ENCODE data around the gene PBX4. TPM values are rescaled to one million over a fixed set of nuclear protein-coding genes. Genes with fewer than 3 reads are reported as not detected.
"Not testable (repeated sequence)": the region's sequence is repeated elsewhere in the genome, so short reads cannot be mapped to it uniquely, and the experiment has no call there.

The PBX4 gene
- total RNA-seq, 1 donor from 2014 or later = 56.1 TPM

DNA sequence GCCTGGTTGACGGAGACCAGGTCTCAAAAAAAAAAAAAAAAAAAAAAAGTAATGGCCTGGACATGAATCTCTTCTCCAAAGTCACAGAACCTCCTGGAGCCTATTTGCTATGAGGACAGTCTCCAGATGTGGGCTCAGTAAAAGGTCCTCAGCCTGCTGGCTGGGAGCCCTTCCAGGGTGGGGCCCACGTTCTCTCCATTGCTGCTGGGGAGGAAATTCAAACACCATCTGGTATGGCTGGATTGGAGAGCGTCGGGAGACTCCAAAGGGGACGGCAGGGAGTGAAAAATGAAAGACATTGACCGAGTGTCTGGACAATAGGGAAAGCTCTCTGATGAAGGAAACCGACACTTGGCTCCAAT is 1.3 kb upstream of the PBX4 start:
- peaks cover 14% of the 10 kb centered on the region for H3K27me3 Mint-ChIP-seq (ENCODE audit: unreplicated experiment)
- no peak overlapping the region for H3K27ac Mint-ChIP-seq (ENCODE audit: unreplicated experiment)
- no peak for DNase-seq
- H3K9me3 Mint-ChIP-seq (ENCODE audit: unreplicated experiment) = peaks cover 21% of the 10 kb centered on the region
- peaks cover 34% of the 10 kb centered on the region for H3K4me1 Mint-ChIP-seq (ENCODE audit: low read depth, unreplicated experiment)
- peak overlapping the region; percentile 34 for H3K4me3 Mint-ChIP-seq (ENCODE audit: unreplicated experiment)
- TF ChIP-seq, protein P1, sequence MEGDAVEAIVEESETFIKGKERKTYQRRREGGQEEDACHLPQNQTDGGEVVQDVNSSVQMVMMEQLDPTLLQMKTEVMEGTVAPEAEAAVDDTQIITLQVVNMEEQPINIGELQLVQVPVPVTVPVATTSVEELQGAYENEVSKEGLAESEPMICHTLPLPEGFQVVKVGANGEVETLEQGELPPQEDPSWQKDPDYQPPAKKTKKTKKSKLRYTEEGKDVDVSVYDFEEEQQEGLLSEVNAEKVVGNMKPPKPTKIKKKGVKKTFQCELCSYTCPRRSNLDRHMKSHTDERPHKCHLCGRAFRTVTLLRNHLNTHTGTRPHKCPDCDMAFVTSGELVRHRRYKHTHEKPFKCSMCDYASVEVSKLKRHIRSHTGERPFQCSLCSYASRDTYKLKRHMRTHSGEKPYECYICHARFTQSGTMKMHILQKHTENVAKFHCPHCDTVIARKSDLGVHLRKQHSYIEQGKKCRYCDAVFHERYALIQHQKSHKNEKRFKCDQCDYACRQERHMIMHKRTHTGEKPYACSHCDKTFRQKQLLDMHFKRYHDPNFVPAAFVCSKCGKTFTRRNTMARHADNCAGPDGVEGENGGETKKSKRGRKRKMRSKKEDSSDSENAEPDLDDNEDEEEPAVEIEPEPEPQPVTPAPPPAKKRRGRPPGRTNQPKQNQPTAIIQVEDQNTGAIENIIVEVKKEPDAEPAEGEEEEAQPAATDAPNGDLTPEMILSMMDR (IDR thresholded peaks at IDR 0.05; ENCODE audit: partially characterized antibody, unreplicated experiment) = no peak
- no peaks in the 10 kb centered on the region for H3K36me3 Mint-ChIP-seq (ENCODE audit: unreplicated experiment)

DNA sequence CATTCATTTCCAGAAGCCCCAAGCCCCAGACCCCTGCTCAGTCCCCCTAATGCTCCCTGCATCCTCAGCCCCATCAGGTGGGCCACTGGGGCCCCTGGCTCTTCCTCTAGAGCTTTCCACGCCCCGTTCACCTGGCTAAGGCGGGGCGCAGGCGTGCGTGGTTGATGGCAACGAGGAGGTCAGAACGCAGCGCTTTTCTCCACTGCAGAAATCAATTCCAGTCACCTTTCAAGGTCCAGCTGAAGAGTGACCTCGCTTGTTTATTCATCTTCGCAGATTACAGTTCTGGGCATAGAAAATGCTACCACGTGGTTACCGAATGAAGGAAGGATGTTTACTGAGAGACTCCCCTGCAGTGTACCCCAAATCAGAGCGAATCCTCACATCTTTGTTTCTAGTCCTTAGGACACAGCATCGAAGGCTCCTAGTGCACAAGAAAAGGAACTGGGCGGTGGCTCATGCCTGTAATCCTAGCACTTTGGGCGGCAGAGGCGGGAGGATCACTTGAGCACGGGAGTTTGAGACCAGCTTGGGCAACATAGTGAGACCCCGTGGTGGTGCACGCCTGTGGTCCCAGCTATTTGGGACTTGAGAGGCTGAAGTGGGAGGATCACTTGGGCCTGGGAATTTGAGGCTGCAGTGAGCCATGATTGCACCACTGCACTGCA is 828 bp upstream of the PBX4 start:
- peak overlapping the region; percentile 95 for H3K27ac Mint-ChIP-seq (ENCODE audit: unreplicated experiment)
- peaks cover 31% of the 10 kb centered on the region for H3K4me1 Mint-ChIP-seq (ENCODE audit: low read depth, unreplicated experiment)
- H3K9me3 Mint-ChIP-seq (ENCODE audit: unreplicated experiment) = peaks cover 21% of the 10 kb centered on the region
- TF ChIP-seq, protein P1 (IDR thresholded peaks at IDR 0.05; ENCODE audit: partially characterized antibody, unreplicated experiment) = no peak
- H3K36me3 Mint-ChIP-seq (ENCODE audit: unreplicated experiment) = no peaks in the 10 kb centered on the region
- peaks cover 14% of the 10 kb centered on the region for H3K27me3 Mint-ChIP-seq (ENCODE audit: unreplicated experiment)
- peak overlapping the region; percentile 85 for H3K4me3 Mint-ChIP-seq (ENCODE audit: unreplicated experiment)
- DNase-seq = no peak

DNA sequence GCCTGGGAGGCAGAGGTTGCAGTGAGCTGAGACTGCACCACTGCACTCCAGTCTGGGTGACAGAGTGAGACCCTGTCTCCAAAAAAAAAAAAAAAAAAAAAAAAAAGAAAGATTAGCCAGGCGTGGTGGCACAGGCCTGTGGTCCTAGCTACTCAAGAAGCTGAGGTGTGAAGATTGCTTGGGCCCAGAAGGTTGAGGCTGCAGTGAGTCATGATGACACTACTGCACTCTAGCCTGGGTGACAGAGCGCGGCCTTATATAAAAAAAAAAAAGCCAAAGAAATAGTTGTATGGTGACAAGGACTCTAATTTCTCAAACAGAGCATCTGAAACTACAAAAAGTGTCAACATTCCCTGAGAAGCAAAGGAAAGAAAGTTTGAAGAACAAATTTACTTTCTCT is 3.4 kb downstream of the PBX4 start:
- no peak overlapping the region for H3K27ac Mint-ChIP-seq (ENCODE audit: unreplicated experiment)
- peaks cover 14% of the 10 kb centered on the region for H3K27me3 Mint-ChIP-seq (ENCODE audit: unreplicated experiment)
- no peaks in the 10 kb centered on the region for H3K36me3 Mint-ChIP-seq (ENCODE audit: unreplicated experiment)
- no peak for DNase-seq
- peaks cover 29% of the 10 kb centered on the region for H3K4me1 Mint-ChIP-seq (ENCODE audit: low read depth, unreplicated experiment)
- H3K4me3 Mint-ChIP-seq (ENCODE audit: unreplicated experiment) = peak overlapping the region; percentile 71
- H3K9me3 Mint-ChIP-seq (ENCODE audit: unreplicated experiment) = peaks cover 14% of the 10 kb centered on the region
- TF ChIP-seq, protein P1 (IDR thresholded peaks at IDR 0.05; ENCODE audit: partially characterized antibody, unreplicated experiment) = no peak

DNA sequence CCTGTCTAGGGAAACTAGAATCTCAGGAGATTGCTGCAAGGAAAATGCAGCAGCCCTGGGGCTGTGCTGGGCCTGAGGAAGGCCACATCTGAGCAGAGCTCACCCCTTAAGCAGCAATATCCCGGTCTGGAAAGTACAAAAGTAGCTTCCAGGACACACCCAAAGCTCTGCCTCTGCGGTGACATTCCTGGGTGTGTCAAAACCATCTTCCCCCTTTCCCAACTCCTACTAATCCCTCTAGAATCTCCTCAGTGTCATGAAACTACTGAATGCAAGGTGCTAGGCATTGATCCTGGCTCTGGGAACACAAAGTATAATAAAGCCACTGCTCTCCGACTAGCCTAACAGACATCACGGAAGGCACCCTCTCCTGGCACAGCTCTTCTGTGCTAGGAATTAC is 5.0 kb downstream of the PBX4 start:
- no peak for DNase-seq
- H3K9me3 Mint-ChIP-seq (ENCODE audit: unreplicated experiment) = peaks cover 7% of the 10 kb centered on the region
- peaks cover 24% of the 10 kb centered on the region for H3K4me1 Mint-ChIP-seq (ENCODE audit: low read depth, unreplicated experiment)
- TF ChIP-seq, protein P1 (IDR thresholded peaks at IDR 0.05; ENCODE audit: partially characterized antibody, unreplicated experiment) = no peak
- peaks cover 10% of the 10 kb centered on the region for H3K27me3 Mint-ChIP-seq (ENCODE audit: unreplicated experiment)
- H3K4me3 Mint-ChIP-seq (ENCODE audit: unreplicated experiment) = peak overlapping the region; percentile 31
- no peaks in the 10 kb centered on the region for H3K36me3 Mint-ChIP-seq (ENCODE audit: unreplicated experiment)
- H3K27ac Mint-ChIP-seq (ENCODE audit: unreplicated experiment) = no peak overlapping the region

DNA sequence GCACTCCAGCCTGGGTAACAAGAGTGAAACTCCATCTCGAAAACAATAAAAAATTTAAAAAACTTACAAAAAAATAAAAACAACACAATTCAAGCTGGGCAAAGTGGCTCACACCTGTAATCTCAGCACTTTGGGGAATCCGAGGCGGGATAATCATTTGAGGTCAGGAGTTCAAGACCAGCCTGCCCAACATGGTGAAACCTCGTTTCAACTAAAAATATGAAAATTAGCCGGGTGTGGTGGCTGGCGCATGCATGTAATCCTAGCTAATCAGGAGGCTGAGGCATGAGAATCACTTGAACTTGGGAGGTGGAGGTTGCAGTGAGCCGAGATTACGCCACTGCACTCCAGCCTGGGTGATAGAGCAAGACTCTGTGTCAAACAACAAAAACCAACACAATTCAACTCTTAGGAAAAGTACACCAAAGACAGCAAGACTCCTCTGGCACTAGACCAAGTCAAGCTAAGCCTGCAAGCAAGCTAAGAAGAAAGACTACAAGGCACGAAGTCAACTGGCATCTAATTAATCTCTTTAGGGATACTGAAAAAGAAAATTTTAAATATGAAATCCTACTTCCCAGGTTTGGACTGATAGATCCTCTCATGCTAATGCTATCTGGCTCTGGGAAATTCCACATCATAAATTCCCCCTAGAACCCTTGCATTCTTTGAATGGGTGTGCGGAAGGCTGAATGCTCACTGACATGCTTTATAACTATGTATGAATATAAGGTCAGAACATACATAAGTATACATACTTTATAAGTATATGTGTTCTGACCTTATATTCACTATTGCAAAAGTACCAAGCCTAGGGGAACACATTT is 7.9 kb downstream of the PBX4 start:
- Mint-ChIP-seq H3K27me3 (ENCODE audit: unreplicated experiment) (peaks cover 8% of the 10 kb centered on the region), H3K27ac (ENCODE audit: unreplicated experiment) (no peak overlapping the region), H3K4me3 (ENCODE audit: unreplicated experiment) (no peak overlapping the region), H3K4me1 (ENCODE audit: low read depth, unreplicated experiment) (peaks cover 24% of the 10 kb centered on the region), H3K36me3 (ENCODE audit: unreplicated experiment) (no peaks in the 10 kb centered on the region), H3K9me3 (ENCODE audit: unreplicated experiment) (peaks cover 4% of the 10 kb centered on the region)
- TF ChIP-seq, protein P1 (IDR thresholded peaks at IDR 0.05; ENCODE audit: partially characterized antibody, unreplicated experiment) = no peak
- DNase-seq = no peak

DNA sequence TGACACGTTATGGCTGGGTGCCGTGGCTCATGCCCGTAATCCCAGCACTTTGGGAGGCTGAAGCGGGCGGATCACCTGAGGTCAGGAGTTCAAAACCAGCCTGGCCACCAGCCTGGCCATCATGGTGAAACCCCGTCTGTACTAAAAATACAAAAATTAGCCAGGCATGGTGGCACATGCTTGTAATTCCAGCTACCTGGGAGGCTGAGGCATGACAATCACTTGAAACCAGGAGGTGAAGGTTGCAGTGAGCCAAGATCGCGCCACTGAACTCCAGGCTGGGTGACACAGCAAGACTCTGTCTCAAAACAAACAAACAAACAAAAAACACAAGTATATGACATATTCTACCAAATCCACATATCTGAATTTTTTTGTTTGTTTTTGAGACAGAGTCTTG is 11.8 kb downstream of the PBX4 start:
- DNase-seq; H3K27me3 Mint-ChIP-seq (ENCODE audit: unreplicated experiment); H3K9me3 Mint-ChIP-seq (ENCODE audit: unreplicated experiment); H3K36me3 Mint-ChIP-seq (ENCODE audit: unreplicated experiment): not testable (repeated sequence)
- H3K27ac Mint-ChIP-seq (ENCODE audit: unreplicated experiment) = peak overlapping the region; percentile 97
- peak overlapping the region; percentile 61 for H3K4me3 Mint-ChIP-seq (ENCODE audit: unreplicated experiment)
- peaks cover 21% of the 10 kb centered on the region for H3K4me1 Mint-ChIP-seq (ENCODE audit: low read depth, unreplicated experiment)
